ENCODE measurements around the gene CNKSR1.

DNA sequence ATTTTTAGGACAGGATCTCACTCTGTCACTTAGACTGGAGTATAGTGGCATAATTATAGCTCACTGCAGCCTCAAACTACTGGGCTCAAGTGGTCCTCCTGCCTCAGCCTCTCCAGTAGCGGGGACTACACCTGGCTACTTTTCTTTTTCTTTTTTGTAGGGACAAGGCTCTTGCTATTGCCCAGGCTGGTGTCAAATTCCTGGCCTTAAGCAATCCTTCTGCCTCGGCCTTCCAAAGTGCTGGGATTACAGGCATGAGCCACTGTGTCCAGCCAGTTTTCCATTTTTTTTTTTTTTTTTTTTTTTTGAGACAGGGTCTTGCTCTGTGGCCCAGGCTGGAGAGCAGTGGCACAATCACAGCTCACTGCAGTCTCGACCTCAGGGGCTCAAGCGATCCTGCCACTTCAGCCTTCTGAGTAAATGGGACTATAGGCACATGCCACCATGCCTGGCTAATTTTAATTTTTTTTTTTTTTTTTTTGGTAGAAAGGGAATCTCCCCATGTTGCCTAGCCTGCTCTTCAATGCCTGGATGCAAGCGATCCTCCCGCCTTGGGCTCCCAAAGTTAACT, 36.1 kb downstream of the CNKSR1 start:
- TF ChIP-seq, protein P1, sequence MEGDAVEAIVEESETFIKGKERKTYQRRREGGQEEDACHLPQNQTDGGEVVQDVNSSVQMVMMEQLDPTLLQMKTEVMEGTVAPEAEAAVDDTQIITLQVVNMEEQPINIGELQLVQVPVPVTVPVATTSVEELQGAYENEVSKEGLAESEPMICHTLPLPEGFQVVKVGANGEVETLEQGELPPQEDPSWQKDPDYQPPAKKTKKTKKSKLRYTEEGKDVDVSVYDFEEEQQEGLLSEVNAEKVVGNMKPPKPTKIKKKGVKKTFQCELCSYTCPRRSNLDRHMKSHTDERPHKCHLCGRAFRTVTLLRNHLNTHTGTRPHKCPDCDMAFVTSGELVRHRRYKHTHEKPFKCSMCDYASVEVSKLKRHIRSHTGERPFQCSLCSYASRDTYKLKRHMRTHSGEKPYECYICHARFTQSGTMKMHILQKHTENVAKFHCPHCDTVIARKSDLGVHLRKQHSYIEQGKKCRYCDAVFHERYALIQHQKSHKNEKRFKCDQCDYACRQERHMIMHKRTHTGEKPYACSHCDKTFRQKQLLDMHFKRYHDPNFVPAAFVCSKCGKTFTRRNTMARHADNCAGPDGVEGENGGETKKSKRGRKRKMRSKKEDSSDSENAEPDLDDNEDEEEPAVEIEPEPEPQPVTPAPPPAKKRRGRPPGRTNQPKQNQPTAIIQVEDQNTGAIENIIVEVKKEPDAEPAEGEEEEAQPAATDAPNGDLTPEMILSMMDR (conservative IDR thresholded peaks at IDR 0.05; ENCODE audit: low read depth, low read length): no peak
- TF ChIP-seq EZH2 (IDR thresholded peaks at IDR 0.05; ENCODE audit: low read length, unreplicated experiment) (no peak), EZH2phosphoT487 (IDR thresholded peaks at IDR 0.05; ENCODE audit: borderline replicate concordance, low read length) (no peak)

Data from PC-3 (cell line).